Measurements from ENCODE around the gene KRT27.
"Not testable (repeated sequence)": the region's sequence is repeated elsewhere in the genome, so short reads cannot be mapped to it uniquely, and the experiment has no call there.

Gene KRT27

GRCh38 chr17:40782450-40782849 is at the start of gene KRT27:
TSS of gene KRT27 (minus strand) at chr17:40782550. CDS start at chr17:40782493, 57 bp downstream.
- DNase-seq (ENCODE audit: low read depth): no peak

GRCh38 chr17:40830085-40830776 is 47.9 kb upstream of the KRT27 start:
- DNase-seq (ENCODE audit: low read depth): no peak

GRCh38 chr17:40828454-40829044 is 46.2 kb upstream of the KRT27 start:
- DNase-seq (ENCODE audit: low read depth): no peak

GRCh38 chr17:40827746-40828453 is 45.5 kb upstream of the KRT27 start:
- no peak for DNase-seq (ENCODE audit: low read depth)

DNA sequence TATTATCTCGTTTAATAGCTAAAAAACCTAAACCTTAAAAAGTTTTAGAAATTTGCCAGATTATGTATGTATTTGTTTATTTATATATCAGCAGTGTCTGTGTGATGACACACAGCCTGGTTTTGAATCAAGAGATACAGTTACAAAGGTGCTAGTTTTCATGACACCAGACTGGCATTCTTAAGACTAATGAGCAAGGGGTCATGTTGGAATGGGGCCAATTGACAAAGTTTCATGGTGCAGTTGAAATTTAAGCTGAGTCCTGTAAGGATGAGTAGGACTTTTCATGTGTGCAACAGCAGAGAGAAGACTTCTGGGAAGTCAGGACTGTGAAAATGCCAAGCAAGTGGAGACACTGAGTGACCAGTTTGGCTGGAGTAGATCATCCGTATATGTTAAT is 43.2 kb upstream of the KRT27 start:
- DNase-seq (ENCODE audit: low read depth): no peak

DNA sequence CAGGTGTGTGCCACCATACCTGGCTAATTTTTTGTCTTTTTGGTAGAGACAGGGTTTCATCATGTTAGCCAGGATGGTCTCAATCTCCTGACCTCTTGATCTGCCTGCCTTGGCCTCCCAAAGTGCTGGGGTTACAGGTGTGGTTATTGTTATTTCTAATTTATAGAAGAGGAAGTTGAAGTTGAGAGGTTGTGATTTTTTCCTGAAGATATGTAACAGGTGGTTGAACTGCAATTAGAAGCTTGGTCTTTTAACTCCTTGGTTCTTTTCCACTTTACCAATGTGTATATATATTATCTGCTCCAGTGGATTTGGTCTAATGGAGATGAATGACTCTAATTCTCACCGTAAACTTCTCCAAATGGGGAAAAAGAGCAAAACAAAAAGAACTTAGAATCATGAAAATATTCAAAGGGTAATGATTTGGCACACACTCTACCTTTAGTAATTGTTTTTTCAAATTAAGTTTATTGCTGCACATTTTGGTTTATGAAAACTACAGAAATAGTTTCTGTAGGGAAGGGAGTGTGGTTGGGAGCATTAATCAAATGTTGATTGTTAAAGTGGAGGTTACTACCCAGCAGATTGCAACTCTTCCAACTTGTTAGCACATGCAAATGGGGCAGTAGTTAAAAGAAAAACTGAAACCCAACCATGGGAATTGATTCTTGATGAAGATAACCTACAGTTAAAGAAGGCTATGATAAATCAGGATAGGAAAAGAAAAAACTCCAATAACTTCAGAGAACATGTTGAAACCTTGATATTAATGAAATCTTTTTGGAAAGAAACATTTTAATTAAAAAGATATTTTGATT is 41.9 kb upstream of the KRT27 start:
- no peak for DNase-seq (ENCODE audit: low read depth)

DNA sequence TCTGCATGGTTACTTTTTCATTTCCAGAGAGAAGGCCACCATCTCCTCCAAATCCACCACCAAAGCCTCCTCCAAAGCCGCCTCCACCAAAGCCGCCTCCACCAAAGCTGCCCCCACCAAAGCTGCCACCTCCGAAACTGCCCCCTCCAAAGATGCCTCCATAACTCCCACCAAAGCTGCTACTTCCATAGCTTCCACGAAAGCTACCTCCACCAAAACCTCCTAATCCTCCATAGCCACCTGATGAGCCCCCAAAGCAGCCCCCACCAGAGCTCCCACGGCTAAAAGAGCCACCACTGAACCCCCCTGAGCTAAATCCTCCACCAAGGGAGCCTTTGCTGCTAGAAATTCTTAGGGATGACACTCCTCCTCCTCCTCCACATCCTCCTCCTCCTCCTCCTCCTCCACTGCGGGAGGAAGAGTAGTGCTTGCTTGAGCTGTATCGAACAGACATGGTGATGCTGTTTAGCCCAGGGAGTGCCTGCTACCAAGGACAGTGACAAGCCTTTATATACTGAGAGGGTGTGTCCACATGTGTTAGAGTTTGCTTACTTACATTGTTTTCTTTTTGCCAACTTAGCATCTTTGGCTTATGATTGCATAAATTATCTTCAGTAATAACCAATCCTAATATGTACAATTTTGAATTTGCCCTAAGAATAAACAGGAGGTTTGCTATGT is 39.9 kb upstream of the KRT27 start, which contains the start of gene KRT10:
KRT10 (minus strand) TSS at position 483 of the 681 bp plus-strand sequence; CDS start at position 454, 29 bp downstream.
- DNase-seq (ENCODE audit: low read depth): no peak

DNA sequence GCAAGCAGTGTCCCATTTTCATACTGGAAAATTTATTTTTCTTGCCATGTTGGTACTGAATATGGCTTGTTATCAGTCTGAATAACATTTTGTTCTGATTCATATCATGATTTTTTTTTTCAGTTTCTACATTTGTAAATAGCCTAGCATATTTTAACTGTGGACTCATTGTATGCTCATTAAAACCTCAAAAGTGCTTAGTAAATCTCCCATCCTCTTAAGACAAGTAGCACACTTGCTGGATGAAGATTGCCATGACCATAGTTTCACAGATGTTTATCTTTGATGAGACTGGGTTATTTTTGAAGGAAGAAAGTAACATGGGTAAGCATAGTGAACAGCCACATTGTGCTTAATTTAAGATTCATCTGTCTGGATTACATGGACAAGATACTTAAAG is 39.2 kb upstream of the KRT27 start:
- no peak for DNase-seq (ENCODE audit: low read depth)

DNA sequence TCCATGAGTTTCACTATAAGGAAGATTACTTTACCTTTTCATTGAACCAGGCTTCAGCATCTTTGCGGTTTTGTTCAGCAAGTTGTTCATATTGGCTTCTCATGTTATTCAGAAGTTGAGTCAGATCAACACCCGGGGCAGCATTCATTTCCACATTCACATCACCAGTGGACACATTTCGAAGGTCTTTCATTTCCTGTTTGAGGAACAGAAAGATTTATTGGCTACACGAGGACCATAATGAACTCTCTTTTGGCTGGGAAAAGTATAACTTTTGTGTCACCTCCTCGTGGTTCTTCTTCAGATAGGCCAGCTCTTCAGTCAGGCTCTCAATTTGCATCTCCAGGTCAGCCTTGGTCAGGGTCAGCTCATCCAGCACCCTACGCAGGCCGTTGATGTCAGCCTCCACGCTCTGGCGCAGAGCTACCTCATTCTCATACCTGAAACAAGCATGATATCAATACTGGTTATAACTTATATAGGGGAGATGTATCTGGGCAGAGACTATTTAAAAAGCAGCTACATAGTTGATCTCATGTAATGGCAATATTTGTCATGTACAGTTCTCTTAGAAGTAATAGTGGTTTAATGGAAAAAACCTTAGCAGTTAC is 38.0 kb upstream of the KRT27 start:
- no peak for DNase-seq (ENCODE audit: low read depth)

DNA sequence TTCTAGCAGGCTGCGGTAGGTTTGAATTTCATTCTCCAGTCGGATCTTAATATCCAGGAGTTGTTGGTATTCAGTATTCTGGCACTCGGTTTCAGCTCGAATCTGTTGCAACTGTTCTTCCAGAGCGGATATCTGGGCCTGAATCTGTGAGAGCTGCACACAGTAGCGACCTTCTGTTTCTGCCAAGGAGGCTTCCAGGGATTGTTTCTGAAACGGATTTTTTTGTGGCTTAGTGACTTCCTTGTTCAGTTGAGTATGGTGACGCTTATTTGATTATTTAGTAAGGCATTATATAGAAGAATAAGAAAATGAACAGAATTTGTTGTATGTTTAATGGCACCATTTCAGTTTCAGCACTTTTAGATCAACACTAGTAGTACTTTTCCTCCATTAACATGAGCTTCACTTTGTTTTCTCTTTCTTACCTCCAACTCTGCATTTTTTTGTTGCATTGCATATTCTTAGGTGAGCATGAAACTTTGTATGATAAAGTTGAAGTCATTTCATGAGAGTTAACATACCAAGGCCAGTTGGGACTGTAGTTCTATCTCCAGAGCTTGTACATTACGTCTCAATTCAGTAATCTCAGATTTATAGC is 37.3 kb upstream of the KRT27 start:
- DNase-seq (ENCODE audit: low read depth): no peak

- DNase-seq (ENCODE audit: low read depth): peak; percentile 76
Measured at GRCh38 chr17:40818733-40819527, 36.6 kb upstream of the KRT27 start.

DNA sequence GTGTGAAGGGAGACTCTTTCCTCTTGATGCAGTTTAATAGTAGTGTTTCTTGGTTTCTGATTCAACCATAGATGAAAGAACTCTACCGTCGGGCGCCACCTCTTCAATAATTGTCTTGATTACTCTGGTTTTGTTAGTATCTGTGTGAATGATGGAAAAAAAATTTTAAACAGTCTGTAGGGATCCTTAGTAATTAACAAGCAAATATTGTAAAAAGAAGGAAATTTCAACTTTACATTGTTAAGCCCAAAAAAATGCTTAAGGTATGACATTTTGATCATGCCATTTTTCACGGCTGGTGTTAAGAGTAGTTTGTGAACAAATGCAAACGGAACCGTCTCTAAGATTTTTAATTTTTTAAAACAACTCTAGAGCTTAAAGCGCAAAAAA is 36.0 kb upstream of the KRT27 start:
- no peak for DNase-seq (ENCODE audit: low read depth)

DNA sequence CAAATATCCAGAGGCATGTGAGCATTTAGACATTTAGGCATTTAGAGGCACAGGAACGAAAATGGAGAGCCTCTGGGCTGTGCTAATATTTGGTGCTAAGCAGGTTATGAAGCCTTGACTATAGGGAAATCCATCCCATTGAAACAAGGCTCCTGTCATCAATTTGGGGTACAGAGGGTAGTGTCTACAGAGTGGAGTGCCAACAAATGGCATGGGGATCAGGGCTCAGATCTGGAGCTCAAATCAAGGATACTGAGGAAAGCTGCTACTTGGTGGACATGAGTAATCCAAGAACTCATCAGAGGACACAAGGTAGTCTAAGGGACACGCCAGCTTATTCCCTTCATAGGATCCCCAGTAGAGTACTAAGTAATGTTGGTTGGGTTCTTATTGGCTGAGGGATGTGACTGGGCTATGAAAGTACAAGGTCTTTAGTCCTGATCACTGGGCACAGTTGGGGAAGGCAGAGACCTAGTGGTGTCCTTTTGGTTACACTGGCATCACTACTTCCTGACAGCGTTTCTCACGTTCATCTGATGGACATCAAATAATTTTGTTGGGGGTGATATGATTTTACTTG is 34.8 kb upstream of the KRT27 start:
- DNase-seq (ENCODE audit: low read depth): no peak

GRCh38 chr17:40816569-40816968 is 34.2 kb upstream of the KRT27 start:
- DNase-seq (ENCODE audit: low read depth): no peak

- DNase-seq (ENCODE audit: low read depth): no peak
Measured at GRCh38 chr17:40815381-40815780, 33.0 kb upstream of the KRT27 start.

- DNase-seq (ENCODE audit: low read depth): not testable (repeated sequence)
Measured at GRCh38 chr17:40814657-40815056, 32.3 kb upstream of the KRT27 start.

DNA sequence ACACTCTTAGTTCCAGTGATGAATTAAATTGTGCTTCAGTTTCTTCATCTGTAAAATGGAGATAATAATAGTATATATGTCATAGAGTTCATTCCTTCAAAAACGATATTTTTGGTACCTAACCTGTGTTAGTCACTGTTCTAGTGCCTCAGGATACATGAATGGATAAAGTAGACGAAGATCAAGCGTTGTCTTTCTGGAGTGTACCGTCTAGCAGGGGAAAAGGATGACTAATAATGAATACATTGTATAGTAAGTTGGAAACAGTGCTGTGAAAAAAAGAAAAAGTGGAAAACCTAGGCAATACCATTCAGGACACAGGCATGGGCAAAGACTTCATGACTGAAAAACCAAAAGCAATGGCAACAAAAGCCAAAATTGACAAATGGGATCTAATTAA is 31.5 kb upstream of the KRT27 start:
- DNase-seq (ENCODE audit: low read depth): no peak

DNA sequence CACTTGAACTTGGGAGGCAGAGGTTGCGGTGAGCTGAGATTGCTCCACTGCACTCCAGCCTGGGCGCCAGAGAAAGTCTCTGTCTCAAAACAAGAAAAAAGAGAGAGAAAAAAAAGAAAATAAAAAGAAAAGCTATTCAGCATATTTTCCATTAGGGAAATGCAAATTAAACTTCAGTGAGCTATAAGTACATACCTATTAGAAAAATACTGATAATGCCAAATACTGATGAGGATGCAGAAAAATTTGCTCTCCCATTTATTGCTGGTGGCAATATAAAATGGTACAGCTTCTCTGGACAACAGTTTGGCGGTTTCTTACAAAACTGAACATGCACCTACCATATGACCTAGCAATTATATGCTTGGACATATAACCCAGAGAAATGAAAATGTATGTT is 30.3 kb upstream of the KRT27 start:
- no peak for DNase-seq (ENCODE audit: low read depth)

GRCh38 chr17:40810494-40810893 is 28.1 kb upstream of the KRT27 start:
- DNase-seq (ENCODE audit: low read depth): no peak

All from activated T-helper 9 cell treated with anti-CD3 and anti-CD28 coated beads, Interleukin-2, amount 50 U/mL, for 16 hours (primary cell).